H9 (cell line): ENCODE measurements around the gene ITGB2. TPM values are rescaled to one million over a fixed set of nuclear protein-coding genes. Genes with fewer than 3 reads are reported as not detected.

Experiments
- DNase-seq: peaks from one replicate; pipeline ENCODE4 v3.0.0-alpha.2; 2017
- H2AFZ ChIP-seq: one replicate; pipeline ENCODE4 v1.6.1; 2013; ENCODE audit warnings: mild to moderate bottlenecking, low read length, control low read depth, moderate library complexity
- H2AK5ac ChIP-seq: 2 replicates; pipeline ENCODE4 v1.6.1; 2013; ENCODE audit warnings: low read length, control low read depth, mixed read lengths; ENCODE audit not compliant: insufficient read length
- H2BK120ac ChIP-seq: one replicate; pipeline ENCODE4 v1.6.1; 2013; ENCODE audit warnings: low read depth, mild to moderate bottlenecking, low read length, control low read depth, inconsistent platforms; ENCODE audit not compliant: poor library complexity, severe bottlenecking
- H2BK12ac ChIP-seq: 2 replicates; pipeline ENCODE4 v1.6.1; 2013; ENCODE audit warnings: low read length, control low read depth, mixed read lengths, low read depth; ENCODE audit not compliant: insufficient read length
- H2BK15ac ChIP-seq: 2 replicates; pipeline ENCODE4 v1.6.1; 2013; ENCODE audit warnings: low read depth, low read length, control low read depth
- H2BK20ac ChIP-seq: one replicate; pipeline ENCODE4 v1.6.1; 2013; ENCODE audit warnings: low read depth, mild to moderate bottlenecking, low read length, control low read depth, inconsistent platforms; ENCODE audit not compliant: poor library complexity, severe bottlenecking
- H2BK5ac ChIP-seq: 2 replicates; pipeline ENCODE4 v1.6.1; 2013; ENCODE audit warnings: low read length, control low read depth, mixed read lengths; ENCODE audit not compliant: insufficient read length
- H3K14ac ChIP-seq: 2 replicates; pipeline ENCODE4 v1.6.1; 2013; ENCODE audit warnings: low read length, control low read depth; ENCODE audit not compliant: insufficient read depth
- H3K18ac ChIP-seq: 2 replicates; pipeline ENCODE4 v1.6.1; 2013; ENCODE audit warnings: low read depth, mild to moderate bottlenecking, mixed read lengths, low read length, control low read depth; ENCODE audit not compliant: insufficient read length
- H3K23ac ChIP-seq: 2 replicates; pipeline ENCODE4 v1.6.1; 2013; ENCODE audit warnings: low read length, control low read depth, mixed read lengths, low read depth; ENCODE audit not compliant: insufficient read length
- H3K23me2 ChIP-seq: 2 replicates; pipeline ENCODE4 v1.6.1; 2013; ENCODE audit warnings: low read depth, mild to moderate bottlenecking, mixed read lengths, low read length, control low read depth; ENCODE audit not compliant: insufficient read length, poor library complexity, severe bottlenecking
- H3K27ac ChIP-seq: 2 replicates; pipeline ENCODE4 v1.5.1; 2013; ENCODE audit warnings: low read length, control low read depth, mixed read lengths, low read depth; ENCODE audit not compliant: insufficient read length
- H3K27me3 ChIP-seq: 2 replicates; pipeline ENCODE4 v1.6.1; 2013; ENCODE audit warnings: low read length, control low read depth, inconsistent platforms; ENCODE audit not compliant: insufficient read depth
- H3K4ac ChIP-seq: 2 replicates; pipeline ENCODE4 v1.6.1; 2013; ENCODE audit warnings: low read depth, mild to moderate bottlenecking, control low read depth, inconsistent platforms, low read length, moderate library complexity
- H3K4me1 ChIP-seq: 2 replicates; pipeline ENCODE4 v1.6.1; 2013; ENCODE audit warnings: low read length, control low read depth, inconsistent platforms; ENCODE audit not compliant: insufficient read depth
- H3K4me2 ChIP-seq: 2 replicates; pipeline ENCODE4 v1.6.1; 2013; ENCODE audit warnings: low read length, control low read depth, mixed read lengths; ENCODE audit not compliant: insufficient read length, insufficient read depth
- H3K56ac ChIP-seq: 2 replicates; pipeline ENCODE4 v1.6.1; 2013; ENCODE audit warnings: low read depth, mild to moderate bottlenecking, mixed read lengths, low read length, control low read depth; ENCODE audit not compliant: insufficient read length
- H3K79me1 ChIP-seq: 2 replicates; pipeline ENCODE4 v1.6.1; 2013; ENCODE audit warnings: low read depth, mild to moderate bottlenecking, moderate library complexity, low read length, control low read depth, inconsistent platforms; ENCODE audit not compliant: insufficient read depth, poor library complexity, severe bottlenecking
- H3K79me2 ChIP-seq: 2 replicates; pipeline ENCODE4 v1.6.1; 2013; ENCODE audit warnings: low read length, control low read depth, inconsistent platforms; ENCODE audit not compliant: insufficient read depth
- H3K9ac ChIP-seq: 2 replicates; pipeline ENCODE4 v1.6.1; 2013; ENCODE audit warnings: low read length, control low read depth, mixed read lengths; ENCODE audit not compliant: insufficient read length; ENCODE audit errors: extremely low read depth
- H3K9me3 ChIP-seq: one replicate; pipeline ENCODE4 v1.6.1; 2013; ENCODE audit warnings: low read depth, low read length, inconsistent platforms; ENCODE audit not compliant: control insufficient read depth
- H3T11ph ChIP-seq: one replicate; pipeline ENCODE4 v1.6.1; 2013; ENCODE audit warnings: mild to moderate bottlenecking, low read length, control low read depth, inconsistent platforms
- H4K20me1 ChIP-seq: one replicate; pipeline ENCODE4 v1.6.1; 2013; ENCODE audit not compliant: control insufficient read depth, insufficient read length, insufficient read depth
- H4K5ac ChIP-seq: 2 replicates; pipeline ENCODE4 v1.6.1; 2013; ENCODE audit warnings: low read depth, mild to moderate bottlenecking, mixed read lengths, low read length, control low read depth; ENCODE audit not compliant: insufficient read length
- H4K8ac ChIP-seq: replicated peaks from 2 replicates; pipeline ENCODE4 v1.6.1; 2013; ENCODE audit warnings: low read length, control low read depth, mixed read lengths, low read depth; ENCODE audit not compliant: insufficient read length
- H4K91ac ChIP-seq: 2 replicates; pipeline ENCODE4 v1.6.1; 2013; ENCODE audit warnings: low read depth, mild to moderate bottlenecking, moderate library complexity, mixed read lengths, low read length, control low read depth; ENCODE audit not compliant: insufficient read length
- H3K27ac Mint-ChIP-seq, 3 experiments: 2 replicates in 2 of 3; 3 replicates in 1 of 3; pipeline ENCODE4 v1.8.0; 2020 to 2021; ENCODE audit warnings: mixed read lengths in 3 of 3, mild to moderate bottlenecking in 1 of 3, moderate library complexity in 1 of 3
- H3K27me3 Mint-ChIP-seq: 2 replicates; pipeline ENCODE4 v1.8.0; 2021; ENCODE audit warnings: low read depth, mild to moderate bottlenecking, moderate library complexity, mixed read lengths
- H3K36me3 Mint-ChIP-seq, 3 experiments: 2 replicates in 2 of 3; 3 replicates in 1 of 3; pipeline ENCODE4 v1.8.0; 2020 to 2021; ENCODE audit warnings: low read depth in 3 of 3, mixed read lengths in 3 of 3; ENCODE audit not compliant: insufficient read depth in 1 of 3
- H3K4me1 Mint-ChIP-seq, 2 experiments: 2 replicates each; pipeline ENCODE4 v1.8.0; 2020; ENCODE audit warnings: mixed read lengths in 2 of 2
- H3K4me3 Mint-ChIP-seq, 2 experiments: 2 replicates in 1 of 2; 3 replicates in 1 of 2; pipeline ENCODE4 v1.8.0; 2020 to 2021; ENCODE audit warnings: mild to moderate bottlenecking in 2 of 2, mixed read lengths in 2 of 2, moderate library complexity in 1 of 2
- H3K9me3 Mint-ChIP-seq, 2 experiments: 2 replicates in 1 of 2; 3 replicates in 1 of 2; pipeline ENCODE4 v1.8.0; 2020; ENCODE audit warnings: mild to moderate bottlenecking in 2 of 2, mixed read lengths in 2 of 2, moderate library complexity in 1 of 2
- CTCF ChIP-seq: fragments of 200-600 bp; sonication (generic); conservative IDR thresholded peaks from 3 replicates; pipeline ENCODE4 v1.8.0; 2021; ENCODE audit warnings: antibody characterized with exemption, mild to moderate bottlenecking
- WGBS: extraction: QIAGEN DNeasy Blood & Tissue Kit; methylation state at CpG from one replicate; pipeline ENCODE4 v1.1.7; 2013; ENCODE audit warnings: missing lambda C conversion rate, low lambda C conversion rate, mixed read lengths; ENCODE audit not compliant: insufficient read length; ENCODE audit errors: extremely low coverage; 5-methylcytosine and 5-hydroxymethylcytosine counted together
- total RNA-seq: library from RNA; stranded (reverse); gene quantifications from 2 replicates; pipeline ENCODE4 v1.2.1, GENCODE V29; 2021

ITGB2 gene
- total RNA-seq, 1 experiment from 2014 or later, result 1.1 TPM

GRCh38 chr21:44931501-44932407, 11.1 kb upstream of the ITGB2 start:
- Mint-ChIP-seq H3K36me3 (no peaks in the 10 kb centered on the region), H3K27me3 (peaks cover 71% of the 10 kb centered on the region), H3K4me3 (peak overlapping the region; percentile 52 to 77), H3K4me1 (peaks cover 31 to 42% of the 10 kb centered on the region in 2 experiments), H3K9me3 (peaks cover 2% of the 10 kb centered on the region in 2 experiments; a peak in 1 of 5 replicates), H3K27ac (no peak overlapping the region)
- H2BK15ac ChIP-seq, result no peak overlapping the region
- no peak overlapping the region for H2AK5ac ChIP-seq
- peak overlapping the region; percentile 45 for H3K4me2 ChIP-seq
- H3K79me1 ChIP-seq, result no peaks in the 10 kb centered on the region
- H4K91ac ChIP-seq, result no peak overlapping the region
- no peaks in the 10 kb centered on the region for H3K79me2 ChIP-seq
- H4K5ac ChIP-seq, result no peak overlapping the region
- H3K27ac ChIP-seq, result no peak overlapping the region
- H4K8ac ChIP-seq, result no peak overlapping the region
- H3K56ac ChIP-seq, result no peak overlapping the region
- H2BK120ac ChIP-seq, result no peak overlapping the region
- peaks cover 3% of the 10 kb centered on the region; the same call in 1 of the 2 replicates for H3K4me1 ChIP-seq
- no peak overlapping the region for H2BK12ac ChIP-seq
- DNase-seq, result no peak
- H3K23me2 ChIP-seq, result peaks cover 13% of the 10 kb centered on the region
- no peak overlapping the region for H3K23ac ChIP-seq
- no peak overlapping the region for H2BK5ac ChIP-seq
- no peaks in the 10 kb centered on the region for H4K20me1 ChIP-seq
- H2AFZ ChIP-seq, result no peak overlapping the region
- peaks cover 25% of the 10 kb centered on the region; the same call in 1 of the 2 replicates for H3K27me3 ChIP-seq
- H3K18ac ChIP-seq, result no peak overlapping the region
- H3K9ac ChIP-seq, result no peak overlapping the region
- no peak overlapping the region for H2BK20ac ChIP-seq
- no peak overlapping the region for H3K4ac ChIP-seq
- no peaks in the 10 kb centered on the region for H3K9me3 ChIP-seq
- WGBS, result no CpG with 5 or more reads among the region's 78 CpGs
- no peak overlapping the region for H3K14ac ChIP-seq
- H3T11ph ChIP-seq, result no peak overlapping the region
- TF ChIP-seq CTCF, result no peak
